ENCODE measurements around the gene DGUOK. TPM values are rescaled to one million over a fixed set of nuclear protein-coding genes. Genes with fewer than 3 reads are reported as not detected.

The DGUOK gene
- total RNA-seq, 4 donors from 2014 or later, result 24.2 to 44.5 (median 39.7) TPM

- no peak for DNase-seq
- H3K27ac ChIP-seq, result peak overlapping the region in 1 of 4 donors; percentile 95
- peaks cover 0 to 59% (median 22%) of the 10 kb centered on the region in 4 donors for H3K4me1 ChIP-seq
- TF ChIP-seq CTCF (IDR thresholded peaks at IDR 0.05) (no peak), POLR2A (IDR thresholded peaks at IDR 0.05) (no peak)
- no peaks in the 10 kb centered on the region for H3K9me3 ChIP-seq
- H3K27me3 ChIP-seq, result no peaks in the 10 kb centered on the region
- H3K36me3 ChIP-seq, result no peaks in the 10 kb centered on the region
- H3K4me3 ChIP-seq, result no peak overlapping the region
Observed at GRCh38 chr2:73982140-73982617, 55.5 kb downstream of the DGUOK start.

- DNase-seq, result peak; percentile 35 to 96 (median 94)
- Histone ChIP-seq H3K4me1 (peaks cover 0 to 71% (median 31%) of the 10 kb centered on the region in 4 donors), H3K9me3 (no peaks in the 10 kb centered on the region), H3K4me3 (peak overlapping the region; percentile 66 to 91 (median 76)), H3K36me3 (no peaks in the 10 kb centered on the region), H3K27ac (peak overlapping the region; percentile 86 to 95 (median 92)), H3K27me3 (no peaks in the 10 kb centered on the region)
- TF ChIP-seq CTCF (IDR thresholded peaks at IDR 0.05), result peak in 3 of 6 experiments; percentile 11 to 32 (median 25)
- peak; percentile 78 to 87 for TF ChIP-seq POLR2A (IDR thresholded peaks at IDR 0.05)
Observed at GRCh38 chr2:73983322-73984202, 56.9 kb downstream of the DGUOK start.

GRCh38 chr2:73984203-73984921, 57.7 kb downstream of the DGUOK start, which contains the start of gene TET3:
TSS of gene TET3 (plus strand) at chr2:73984910. CDS start at chr2:73986404, 1,494 bp downstream.
- Histone ChIP-seq H3K4me3 (peak within 1 kb of the TSS; percentile 66 to 91 (median 76)), H3K4me1 (peaks cover 0 to 67% (median 31%) of the 10 kb centered on the region in 4 donors), H3K27me3 (no peaks in the 10 kb centered on the region), H3K9me3 (no peaks in the 10 kb centered on the region), H3K27ac (peak within 1 kb of the TSS; percentile 86 to 95 (median 92)), H3K36me3 (no peaks in the 10 kb centered on the region)
- no peak for TF ChIP-seq CTCF (IDR thresholded peaks at IDR 0.05)
- TF ChIP-seq POLR2A (IDR thresholded peaks at IDR 0.05), result no peak
- DNase-seq, result peak; percentile 66 to 83 (median 72)

- Histone ChIP-seq H3K36me3 (no peaks in the 10 kb centered on the region), H3K9me3 (no peaks in the 10 kb centered on the region), H3K27ac (peak overlapping the region; percentile 86 to 95 (median 92)), H3K4me1 (peaks cover 0 to 66% (median 31%) of the 10 kb centered on the region in 4 donors), H3K27me3 (no peaks in the 10 kb centered on the region), H3K4me3 (peak overlapping the region; percentile 66 to 91 (median 76))
- DNase-seq, result peak; percentile 63 to 87 (median 83)
- no peak for TF ChIP-seq CTCF (IDR thresholded peaks at IDR 0.05)
- TF ChIP-seq POLR2A (IDR thresholded peaks at IDR 0.05), result peak in 1 of 2 donors; percentile 73
Observed at GRCh38 chr2:73984922-73985307, 58.2 kb downstream of the DGUOK start.

GRCh38 chr2:73985308-73986084, 58.8 kb downstream of the DGUOK start:
- H3K27me3 ChIP-seq, result no peaks in the 10 kb centered on the region
- DNase-seq, result peak; percentile 51 to 74 (median 62)
- peak overlapping the region; percentile 86 to 95 (median 92) for H3K27ac ChIP-seq
- no peaks in the 10 kb centered on the region for H3K9me3 ChIP-seq
- H3K36me3 ChIP-seq, result no peaks in the 10 kb centered on the region
- no peak for TF ChIP-seq CTCF (IDR thresholded peaks at IDR 0.05)
- TF ChIP-seq POLR2A (IDR thresholded peaks at IDR 0.05), result peak in 1 of 2 donors; percentile 20
- peak overlapping the region; percentile 66 to 91 (median 76) for H3K4me3 ChIP-seq
- peaks cover 0 to 60% (median 31%) of the 10 kb centered on the region in 4 donors for H3K4me1 ChIP-seq
